ENCODE results near the gene FREM2. TPM values are rescaled to one million over a fixed set of nuclear protein-coding genes. Genes with fewer than 3 reads are reported as not detected.

FREM2 gene
- total RNA-seq, 4 donors from 2014 or later, result 0.28 to 2.8 (median 1.6) TPM

- DNase-seq (ENCODE audit: low spot score), result no peak
- no peak for TF ChIP-seq CTCF (IDR thresholded peaks at IDR 0.05)
- ATAC-seq (ENCODE audit: low FRiP score), result no peak
Observed at GRCh38 chr13:38767506-38768265, 80.8 kb downstream of the FREM2 start.

DNA sequence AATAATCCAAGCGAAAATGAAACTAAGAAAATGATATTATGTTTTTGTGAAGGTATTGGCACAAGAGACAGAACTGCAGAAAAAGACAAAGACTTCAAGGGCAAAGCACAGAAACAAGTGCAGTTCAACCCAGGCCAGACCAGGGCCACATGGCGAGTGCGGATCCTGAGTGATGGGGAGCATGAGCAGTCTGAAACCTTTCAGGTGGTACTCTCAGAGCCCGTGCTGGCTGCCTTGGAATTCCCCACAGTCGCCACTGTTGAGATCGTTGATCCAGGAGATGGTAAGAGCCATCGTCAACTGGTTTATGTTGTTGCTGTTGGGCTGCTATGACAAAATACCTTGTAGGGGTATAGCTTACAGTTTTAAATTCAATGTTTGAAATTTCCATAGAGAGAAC lies 82.6 kb downstream of the FREM2 start:
- no peak for TF ChIP-seq CTCF (IDR thresholded peaks at IDR 0.05)
- ATAC-seq (ENCODE audit: low FRiP score) (no peak), DNase-seq (ENCODE audit: low spot score) (no peak)

- no peak for TF ChIP-seq CTCF (IDR thresholded peaks at IDR 0.05)
- no peak for DNase-seq (ENCODE audit: low spot score)
- ATAC-seq (ENCODE audit: low FRiP score), result no peak
Observed at GRCh38 chr13:38775085-38775484, 88.2 kb downstream of the FREM2 start.

- no peak for ATAC-seq (ENCODE audit: low FRiP score)
- TF ChIP-seq CTCF (IDR thresholded peaks at IDR 0.05), result no peak
Observed at GRCh38 chr13:38777347-38778119, 90.7 kb downstream of the FREM2 start.

GRCh38 chr13:38781539-38781938 lies 94.7 kb downstream of the FREM2 start:
- TF ChIP-seq CTCF (IDR thresholded peaks at IDR 0.05), result no peak
- DNase-seq (ENCODE audit: low spot score) (no peak), ATAC-seq (ENCODE audit: low FRiP score) (no peak)

More at GRCh38 chr13:38777347-38778119, 90.7 kb downstream of the FREM2 start:
- DNase-seq (ENCODE audit: low spot score), result no peak

- no peak for ATAC-seq (ENCODE audit: low FRiP score)
- no peak for DNase-seq (ENCODE audit: low spot score)
- no peak for TF ChIP-seq CTCF (IDR thresholded peaks at IDR 0.05)
Observed at GRCh38 chr13:38784036-38784880, 97.4 kb downstream of the FREM2 start.

Measured in omental fat pad (tissue), 4 donors.